Neural cell (in vitro differentiated cells): ENCODE measurements around the gene SSBP2.

Experiments used
- EP300 ChIP-seq: fragments of 450-650 bp; conservative IDR thresholded peaks from 2 replicates; pipeline ENCODE4 v1.6.1; 2014; ENCODE audit warnings: antibody characterized with exemption, mild to moderate bottlenecking, moderate library complexity; ENCODE audit not compliant: poor library complexity, severe bottlenecking
- EZH2 ChIP-seq: fragments of 200-600, 300-800 bp; shearing (Covaris generic), sonication (generic); IDR thresholded peaks from 2 replicates; pipeline ENCODE4 v1.6.1; 2014; ENCODE audit warnings: antibody characterized with exemption, low read length, borderline replicate concordance, mild to moderate bottlenecking; ENCODE audit not compliant: insufficient read depth, poor library complexity, severe bottlenecking
- MXI1 ChIP-seq: fragments of 450-650 bp; conservative IDR thresholded peaks from 2 replicates; pipeline ENCODE4 v1.6.1; 2014; ENCODE audit warnings: antibody characterized with exemption, mild to moderate bottlenecking; ENCODE audit not compliant: poor library complexity, severe bottlenecking
- POLR2AphosphoS5 ChIP-seq: IDR thresholded peaks from 2 replicates; pipeline ENCODE4 v1.6.1; 2012
- SMC3 ChIP-seq: fragments of 450-650 bp; conservative IDR thresholded peaks from 2 replicates; pipeline ENCODE4 v1.6.1; 2014; ENCODE audit warnings: antibody characterized with exemption, mild to moderate bottlenecking, moderate library complexity; ENCODE audit not compliant: poor library complexity
- TAF1 ChIP-seq: IDR thresholded peaks from 2 replicates; pipeline ENCODE4 v1.6.1; 2012; ENCODE audit warnings: low read depth
- TF ChIP-seq, protein P1 (sequence below): fragments of 450-650 bp; IDR thresholded peaks from 2 replicates; pipeline ENCODE4 v1.5.1; 2014; ENCODE audit warnings: antibody characterized with exemption, mild to moderate bottlenecking, moderate library complexity; ENCODE audit not compliant: poor library complexity, severe bottlenecking
- TF ChIP-seq, protein P2 (sequence below): IDR thresholded peaks from 2 replicates; pipeline ENCODE4 v1.6.1; 2012; ENCODE audit warnings: borderline replicate concordance

DNA sequence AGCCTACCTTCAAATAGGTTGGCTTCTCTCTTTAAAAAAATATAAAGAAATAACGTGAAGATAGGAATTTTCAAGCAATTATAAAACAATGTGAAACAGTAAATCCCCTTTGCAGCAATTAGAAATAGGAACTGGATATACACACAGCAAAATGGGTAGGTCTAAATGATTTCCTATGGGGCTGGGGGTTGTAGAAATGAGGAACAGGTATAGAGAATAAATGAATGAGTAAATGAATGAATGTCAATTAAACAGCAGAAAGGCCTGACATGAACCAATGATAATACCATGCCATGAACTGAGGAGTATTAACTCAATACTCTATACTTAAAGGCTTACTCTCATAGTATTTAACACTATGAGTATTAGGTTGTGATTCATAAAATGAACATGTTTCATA lies 21.6 kb downstream of the SSBP2 start:
- TF ChIP-seq, protein P1, sequence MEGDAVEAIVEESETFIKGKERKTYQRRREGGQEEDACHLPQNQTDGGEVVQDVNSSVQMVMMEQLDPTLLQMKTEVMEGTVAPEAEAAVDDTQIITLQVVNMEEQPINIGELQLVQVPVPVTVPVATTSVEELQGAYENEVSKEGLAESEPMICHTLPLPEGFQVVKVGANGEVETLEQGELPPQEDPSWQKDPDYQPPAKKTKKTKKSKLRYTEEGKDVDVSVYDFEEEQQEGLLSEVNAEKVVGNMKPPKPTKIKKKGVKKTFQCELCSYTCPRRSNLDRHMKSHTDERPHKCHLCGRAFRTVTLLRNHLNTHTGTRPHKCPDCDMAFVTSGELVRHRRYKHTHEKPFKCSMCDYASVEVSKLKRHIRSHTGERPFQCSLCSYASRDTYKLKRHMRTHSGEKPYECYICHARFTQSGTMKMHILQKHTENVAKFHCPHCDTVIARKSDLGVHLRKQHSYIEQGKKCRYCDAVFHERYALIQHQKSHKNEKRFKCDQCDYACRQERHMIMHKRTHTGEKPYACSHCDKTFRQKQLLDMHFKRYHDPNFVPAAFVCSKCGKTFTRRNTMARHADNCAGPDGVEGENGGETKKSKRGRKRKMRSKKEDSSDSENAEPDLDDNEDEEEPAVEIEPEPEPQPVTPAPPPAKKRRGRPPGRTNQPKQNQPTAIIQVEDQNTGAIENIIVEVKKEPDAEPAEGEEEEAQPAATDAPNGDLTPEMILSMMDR = no peak
- TF ChIP-seq TAF1 (no peak), SMC3 (no peak), POLR2AphosphoS5 (no peak), EP300 (no peak), EZH2 (no peak), MXI1 (no peak)
- TF ChIP-seq, protein P2, sequence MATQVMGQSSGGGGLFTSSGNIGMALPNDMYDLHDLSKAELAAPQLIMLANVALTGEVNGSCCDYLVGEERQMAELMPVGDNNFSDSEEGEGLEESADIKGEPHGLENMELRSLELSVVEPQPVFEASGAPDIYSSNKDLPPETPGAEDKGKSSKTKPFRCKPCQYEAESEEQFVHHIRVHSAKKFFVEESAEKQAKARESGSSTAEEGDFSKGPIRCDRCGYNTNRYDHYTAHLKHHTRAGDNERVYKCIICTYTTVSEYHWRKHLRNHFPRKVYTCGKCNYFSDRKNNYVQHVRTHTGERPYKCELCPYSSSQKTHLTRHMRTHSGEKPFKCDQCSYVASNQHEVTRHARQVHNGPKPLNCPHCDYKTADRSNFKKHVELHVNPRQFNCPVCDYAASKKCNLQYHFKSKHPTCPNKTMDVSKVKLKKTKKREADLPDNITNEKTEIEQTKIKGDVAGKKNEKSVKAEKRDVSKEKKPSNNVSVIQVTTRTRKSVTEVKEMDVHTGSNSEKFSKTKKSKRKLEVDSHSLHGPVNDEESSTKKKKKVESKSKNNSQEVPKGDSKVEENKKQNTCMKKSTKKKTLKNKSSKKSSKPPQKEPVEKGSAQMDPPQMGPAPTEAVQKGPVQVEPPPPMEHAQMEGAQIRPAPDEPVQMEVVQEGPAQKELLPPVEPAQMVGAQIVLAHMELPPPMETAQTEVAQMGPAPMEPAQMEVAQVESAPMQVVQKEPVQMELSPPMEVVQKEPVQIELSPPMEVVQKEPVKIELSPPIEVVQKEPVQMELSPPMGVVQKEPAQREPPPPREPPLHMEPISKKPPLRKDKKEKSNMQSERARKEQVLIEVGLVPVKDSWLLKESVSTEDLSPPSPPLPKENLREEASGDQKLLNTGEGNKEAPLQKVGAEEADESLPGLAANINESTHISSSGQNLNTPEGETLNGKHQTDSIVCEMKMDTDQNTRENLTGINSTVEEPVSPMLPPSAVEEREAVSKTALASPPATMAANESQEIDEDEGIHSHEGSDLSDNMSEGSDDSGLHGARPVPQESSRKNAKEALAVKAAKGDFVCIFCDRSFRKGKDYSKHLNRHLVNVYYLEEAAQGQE = no peak
